GM19395 (cell line): Measurements from ENCODE around the gene MYO18A.
"Not testable (repeated sequence)": the region's sequence is repeated elsewhere in the genome, so short reads cannot be mapped to it uniquely, and the experiment has no call there.

Experiments
- ATAC-seq: cut with Tn5 transposase; IDR thresholded peaks from one replicate; pipeline ENCODE4 v1.9.1; 2021; ENCODE audit warnings: mild to moderate bottlenecking, moderate library complexity; ENCODE audit not compliant: unreplicated experiment

Gene MYO18A

GRCh38 chr17:29149431-29150064 is 30.6 kb downstream of the MYO18A start:
- ATAC-seq, result no peak

GRCh38 chr17:29148790-29149430 is 31.3 kb downstream of the MYO18A start:
- ATAC-seq, result peak; percentile 77

- no peak for ATAC-seq
Measured at GRCh38 chr17:29148257-29148789, 31.9 kb downstream of the MYO18A start.

GRCh38 chr17:29147682-29148081 is 32.5 kb downstream of the MYO18A start:
- no peak for ATAC-seq

- not testable (repeated sequence) for ATAC-seq
Measured at GRCh38 chr17:29147228-29147627, 33.0 kb downstream of the MYO18A start.

GRCh38 chr17:29146369-29146972 is 33.7 kb downstream of the MYO18A start:
- ATAC-seq, result no peak

- ATAC-seq, result no peak
Measured at GRCh38 chr17:29145289-29146073, 34.7 kb downstream of the MYO18A start.

- ATAC-seq, result no peak
Measured at GRCh38 chr17:29143894-29144293, 36.3 kb downstream of the MYO18A start.

GRCh38 chr17:29141514-29141876 is 38.7 kb downstream of the MYO18A start:
- ATAC-seq, result no peak

- no peak for ATAC-seq
Measured at GRCh38 chr17:29140631-29141513, 39.3 kb downstream of the MYO18A start.

GRCh38 chr17:29140051-29140621 is 40.1 kb downstream of the MYO18A start:
- peak; percentile 53 for ATAC-seq

- no peak for ATAC-seq
Measured at GRCh38 chr17:29138971-29139691, 41.1 kb downstream of the MYO18A start.

- ATAC-seq, result no peak
Measured at GRCh38 chr17:29138184-29138955, 41.8 kb downstream of the MYO18A start.

GRCh38 chr17:29136998-29137730 is 43.0 kb downstream of the MYO18A start:
- no peak for ATAC-seq

- no peak for ATAC-seq
Measured at GRCh38 chr17:29135464-29135863, 44.7 kb downstream of the MYO18A start.

- no peak for ATAC-seq
Measured at GRCh38 chr17:29133121-29133713, 47.0 kb downstream of the MYO18A start.

- no peak for ATAC-seq
Measured at GRCh38 chr17:29131814-29132682, 48.1 kb downstream of the MYO18A start.
